ENCODE results near the gene ASPA. TPM values are rescaled to one million over a fixed set of nuclear protein-coding genes. Genes with fewer than 3 reads are reported as not detected.

Gene ASPA
- total and polyA plus RNA-seq, 2 experiments from 2014 or later, result 0.16 TPM; not detected in 1

DNA sequence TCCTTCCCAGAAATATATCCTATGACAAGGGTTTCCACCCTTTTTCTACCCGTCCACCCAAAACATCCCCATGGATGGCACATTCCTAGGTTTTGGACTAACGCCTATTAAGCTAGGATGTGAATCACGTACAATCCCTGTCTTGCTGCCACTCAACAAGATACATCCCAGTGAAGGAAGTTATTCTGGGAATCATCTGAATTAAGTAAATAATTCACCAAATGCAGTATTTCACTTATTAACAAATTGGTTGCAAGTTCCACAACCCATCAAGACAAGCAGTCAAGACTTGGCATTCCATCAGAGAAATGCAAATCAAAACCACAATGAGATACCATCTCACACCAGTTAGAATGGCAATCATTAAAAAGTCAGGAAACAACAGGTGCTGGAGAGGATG lies 32.1 kb downstream of the ASPA start:
- peaks cover 16% of the 10 kb centered on the region for H3K4me1 ChIP-seq (ENCODE audit: insufficient read depth)
- H3K9me3 ChIP-seq (ENCODE audit: low read depth), result no peaks in the 10 kb centered on the region
- H3K4me3 ChIP-seq, result no peak overlapping the region
- in situ Hi-C loops (cut with MboI), result no loop called here
- no peak overlapping the region for H3K4me2 ChIP-seq (ENCODE audit: unreplicated experiment)
- no peak overlapping the region for H3K27ac ChIP-seq
- H3K9me2 ChIP-seq (ENCODE audit: insufficient read depth), result no peaks in the 10 kb centered on the region
- no peaks in the 10 kb centered on the region for H3K36me3 ChIP-seq (ENCODE audit: low read depth)
- H3K79me2 ChIP-seq (ENCODE audit: insufficient read depth), result no peaks in the 10 kb centered on the region
- TF ChIP-seq EZH2 (IDR thresholded peaks at IDR 0.05; ENCODE audit: insufficient read depth, poor library complexity, severe bottlenecking) (no peak), EZH2phosphoT487 (IDR thresholded peaks at IDR 0.05; ENCODE audit: insufficient read depth, low read depth) (no peak)
- H3K9ac ChIP-seq, result no peak overlapping the region
- DNase-seq, result no peak
- peaks cover 15% of the 10 kb centered on the region for H3F3A ChIP-seq (ENCODE audit: insufficient read depth)
- WGBS, 2 experiments (ENCODE audit: low coverage in 1 of 2, low lambda C conversion rate in 2 of 2, missing lambda C conversion rate in 2 of 2), result 63 to 64% methylated on average over 3 of the region's 3 CpGs
- H4K20me1 ChIP-seq (ENCODE audit: insufficient read depth), result no peaks in the 10 kb centered on the region
- H2AFZ ChIP-seq, result no peak overlapping the region
- no peaks in the 10 kb centered on the region for H3K27me3 ChIP-seq (replicated peaks; ENCODE audit: insufficient read depth)

GRCh38 chr17:3510090-3510489 lies 34.3 kb downstream of the ASPA start:
- no peaks in the 10 kb centered on the region for H3K9me3 ChIP-seq (ENCODE audit: low read depth)
- H3K79me2 ChIP-seq (ENCODE audit: insufficient read depth), result no peaks in the 10 kb centered on the region
- H2AFZ ChIP-seq, result no peak overlapping the region
- WGBS, 2 experiments (ENCODE audit: low coverage in 1 of 2, low lambda C conversion rate in 2 of 2, missing lambda C conversion rate in 2 of 2), result 68 to 71% methylated on average over 7 of the region's 7 CpGs
- H3K9ac ChIP-seq, result no peak overlapping the region
- H3K27me3 ChIP-seq (replicated peaks; ENCODE audit: insufficient read depth), result no peaks in the 10 kb centered on the region
- H3F3A ChIP-seq (ENCODE audit: insufficient read depth), result peaks cover 15% of the 10 kb centered on the region
- H3K9me2 ChIP-seq (ENCODE audit: insufficient read depth), result no peaks in the 10 kb centered on the region
- H3K4me1 ChIP-seq (ENCODE audit: insufficient read depth), result peaks cover 22% of the 10 kb centered on the region
- H4K20me1 ChIP-seq (ENCODE audit: insufficient read depth), result no peaks in the 10 kb centered on the region
- no peak for DNase-seq
- H3K27ac ChIP-seq, result no peak overlapping the region
- in situ Hi-C loops (cut with MboI), result no loop called here
- H3K4me3 ChIP-seq, result no peak overlapping the region
- no peaks in the 10 kb centered on the region for H3K36me3 ChIP-seq (ENCODE audit: low read depth)
- H3K4me2 ChIP-seq (ENCODE audit: unreplicated experiment), result no peak overlapping the region
- no peak for TF ChIP-seq EZH2 (IDR thresholded peaks at IDR 0.05; ENCODE audit: insufficient read depth, poor library complexity, severe bottlenecking)

- Histone ChIP-seq H3K9me2 (ENCODE audit: insufficient read depth) (no peaks in the 10 kb centered on the region), H3F3A (ENCODE audit: insufficient read depth) (peaks cover 15% of the 10 kb centered on the region), H3K4me2 (ENCODE audit: unreplicated experiment) (peak overlapping the region; percentile 90), H3K9me3 (ENCODE audit: low read depth) (no peaks in the 10 kb centered on the region), H3K27ac (peak overlapping the region; percentile 53), H3K4me3 (no peak overlapping the region), H3K27me3 (replicated peaks; ENCODE audit: insufficient read depth) (no peaks in the 10 kb centered on the region), H3K9ac (peak overlapping the region; percentile 49; the same call in 1 of the 2 replicates), H2AFZ (peak overlapping the region; percentile 63), H4K20me1 (ENCODE audit: insufficient read depth) (no peaks in the 10 kb centered on the region), H3K36me3 (ENCODE audit: low read depth) (no peaks in the 10 kb centered on the region), H3K4me1 (ENCODE audit: insufficient read depth) (peaks cover 22% of the 10 kb centered on the region), H3K79me2 (ENCODE audit: insufficient read depth) (no peaks in the 10 kb centered on the region)
- peak; percentile 52 for DNase-seq
- WGBS, 2 experiments (ENCODE audit: low coverage in 1 of 2, low lambda C conversion rate in 2 of 2, missing lambda C conversion rate in 2 of 2), result 21 to 27% methylated on average over 7 to 8 of the region's 8 CpGs
- in situ Hi-C loops (cut with MboI), result no loop called here
- no peak for TF ChIP-seq EZH2 (IDR thresholded peaks at IDR 0.05; ENCODE audit: insufficient read depth, poor library complexity, severe bottlenecking)
- no peak for TF ChIP-seq EZH2phosphoT487 (IDR thresholded peaks at IDR 0.05; ENCODE audit: insufficient read depth, low read depth)
Measured at GRCh38 chr17:3511852-3512504, 36.2 kb downstream of the ASPA start.

- H3K36me3 ChIP-seq (ENCODE audit: low read depth), result no peaks in the 10 kb centered on the region
- no peaks in the 10 kb centered on the region for H3K79me2 ChIP-seq (ENCODE audit: insufficient read depth)
- H3K9me2 ChIP-seq (ENCODE audit: insufficient read depth), result no peaks in the 10 kb centered on the region
- H4K20me1 ChIP-seq (ENCODE audit: insufficient read depth), result no peaks in the 10 kb centered on the region
- no peaks in the 10 kb centered on the region for H3K9me3 ChIP-seq (ENCODE audit: low read depth)
- DNase-seq, result peak; percentile 86
- TF ChIP-seq EZH2phosphoT487 (IDR thresholded peaks at IDR 0.05; ENCODE audit: insufficient read depth, low read depth) (no peak), EZH2 (IDR thresholded peaks at IDR 0.05; ENCODE audit: insufficient read depth, poor library complexity, severe bottlenecking) (no peak)
- peak overlapping the region; percentile 90 for H3K4me2 ChIP-seq (ENCODE audit: unreplicated experiment)
- in situ Hi-C loops (cut with MboI), result no loop called here
- 14% methylated on average over 20 of the region's 20 CpGs for WGBS, 2 experiments (ENCODE audit: low coverage in 1 of 2, low lambda C conversion rate in 2 of 2, missing lambda C conversion rate in 2 of 2)
- peaks cover 15% of the 10 kb centered on the region for H3F3A ChIP-seq (ENCODE audit: insufficient read depth)
- peaks cover 22% of the 10 kb centered on the region for H3K4me1 ChIP-seq (ENCODE audit: insufficient read depth)
- H3K27me3 ChIP-seq (replicated peaks; ENCODE audit: insufficient read depth), result no peaks in the 10 kb centered on the region
- peak overlapping the region; percentile 45; the same call in 1 of the 2 replicates for H3K4me3 ChIP-seq
- peak overlapping the region; percentile 49 for H3K9ac ChIP-seq
- peak overlapping the region; percentile 53 for H3K27ac ChIP-seq
- H2AFZ ChIP-seq, result peak overlapping the region; percentile 63
Measured at GRCh38 chr17:3512505-3513171, 36.8 kb downstream of the ASPA start.
